Sigmoid colon (tissue), 3 donors: ENCODE results near the gene UBC.

Source experiments
- POLR2A ChIP-seq, 2 donors: fragments of 450-650 bp; IDR thresholded peaks; one replicate each; pipeline ENCODE4 v1.6.1; 2016; ENCODE audit warnings: antibody characterized with exemption in 2 of 2, mild to moderate bottlenecking in 2 of 2, moderate library complexity in 2 of 2
- TF ChIP-seq, protein P1 (sequence below), 4 experiments: fragments of 450-650 bp in 3 of 4; fragments of 200-600 bp in 1 of 4; IDR thresholded peaks; one replicate each; pipeline ENCODE4 v1.5.1; 2016 to 2019; ENCODE audit warnings: antibody characterized with exemption in 4 of 4, mild to moderate bottlenecking in 3 of 4, moderate library complexity in 2 of 4

DNA sequence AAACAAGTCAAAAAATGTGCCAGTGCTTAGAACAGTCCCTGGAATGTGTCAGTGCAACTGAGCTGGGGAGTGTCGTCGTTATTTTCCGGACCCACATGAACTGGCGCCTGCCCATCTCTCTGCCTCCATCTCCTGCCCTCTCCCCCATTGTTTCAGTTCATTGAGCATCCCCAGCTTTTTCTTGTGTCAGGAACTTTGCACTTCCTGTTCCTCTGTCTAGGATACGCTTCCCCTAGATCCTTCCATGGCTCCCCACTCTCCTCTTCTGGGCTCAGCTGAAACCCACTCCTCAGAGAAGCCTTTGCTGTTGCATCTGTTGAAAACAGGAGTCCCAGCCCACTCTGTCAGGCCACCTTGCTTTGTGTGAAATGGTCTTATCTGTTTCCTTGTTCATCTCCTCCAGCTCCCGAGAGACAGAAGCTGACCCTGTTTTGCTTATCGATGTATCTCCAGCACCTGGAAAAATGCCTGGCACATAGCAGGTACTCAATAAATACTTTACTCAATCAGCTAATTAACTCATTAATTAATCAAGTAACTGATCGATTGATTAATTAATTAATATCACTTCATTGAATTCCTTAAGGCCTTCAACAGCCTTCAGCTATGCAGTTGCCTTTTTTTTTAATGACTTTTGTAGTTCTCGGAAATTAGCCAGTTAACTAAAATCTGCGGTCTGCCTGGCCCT is 48.1 kb downstream of the UBC start:
- TF ChIP-seq, protein P1, sequence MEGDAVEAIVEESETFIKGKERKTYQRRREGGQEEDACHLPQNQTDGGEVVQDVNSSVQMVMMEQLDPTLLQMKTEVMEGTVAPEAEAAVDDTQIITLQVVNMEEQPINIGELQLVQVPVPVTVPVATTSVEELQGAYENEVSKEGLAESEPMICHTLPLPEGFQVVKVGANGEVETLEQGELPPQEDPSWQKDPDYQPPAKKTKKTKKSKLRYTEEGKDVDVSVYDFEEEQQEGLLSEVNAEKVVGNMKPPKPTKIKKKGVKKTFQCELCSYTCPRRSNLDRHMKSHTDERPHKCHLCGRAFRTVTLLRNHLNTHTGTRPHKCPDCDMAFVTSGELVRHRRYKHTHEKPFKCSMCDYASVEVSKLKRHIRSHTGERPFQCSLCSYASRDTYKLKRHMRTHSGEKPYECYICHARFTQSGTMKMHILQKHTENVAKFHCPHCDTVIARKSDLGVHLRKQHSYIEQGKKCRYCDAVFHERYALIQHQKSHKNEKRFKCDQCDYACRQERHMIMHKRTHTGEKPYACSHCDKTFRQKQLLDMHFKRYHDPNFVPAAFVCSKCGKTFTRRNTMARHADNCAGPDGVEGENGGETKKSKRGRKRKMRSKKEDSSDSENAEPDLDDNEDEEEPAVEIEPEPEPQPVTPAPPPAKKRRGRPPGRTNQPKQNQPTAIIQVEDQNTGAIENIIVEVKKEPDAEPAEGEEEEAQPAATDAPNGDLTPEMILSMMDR (IDR thresholded peaks at IDR 0.05) = no peak
- TF ChIP-seq POLR2A (IDR thresholded peaks at IDR 0.05) = no peak
